IPS-18a (cell line): ENCODE measurements around the gene GMDS.

Source experiments
- H3K27ac ChIP-seq: one replicate; pipeline ENCODE4 v1.5.1; 2013; ENCODE audit warnings: low read length
- H3K27me3 ChIP-seq: one replicate; pipeline ENCODE4 v1.6.1; 2013; ENCODE audit warnings: mild to moderate bottlenecking, low read length; ENCODE audit not compliant: control insufficient read depth, insufficient read depth
- H3K36me3 ChIP-seq: one replicate; pipeline ENCODE4 v1.6.1; 2013; ENCODE audit warnings: low read depth, low read length; ENCODE audit not compliant: control insufficient read depth
- H3K4me1 ChIP-seq: one replicate; pipeline ENCODE4 v1.6.1; 2013; ENCODE audit warnings: low read depth, low read length; ENCODE audit not compliant: control insufficient read depth
- H3K4me3 ChIP-seq: one replicate; pipeline ENCODE4 v1.5.1; 2013; ENCODE audit warnings: low read length
- H3K9ac ChIP-seq: one replicate; pipeline ENCODE4 v1.6.1; 2013; ENCODE audit warnings: mild to moderate bottlenecking, low read length, moderate library complexity
- H3K9me3 ChIP-seq: one replicate; pipeline ENCODE4 v1.6.1; 2013; ENCODE audit warnings: low read depth, low read length; ENCODE audit not compliant: control insufficient read depth

Gene GMDS

DNA sequence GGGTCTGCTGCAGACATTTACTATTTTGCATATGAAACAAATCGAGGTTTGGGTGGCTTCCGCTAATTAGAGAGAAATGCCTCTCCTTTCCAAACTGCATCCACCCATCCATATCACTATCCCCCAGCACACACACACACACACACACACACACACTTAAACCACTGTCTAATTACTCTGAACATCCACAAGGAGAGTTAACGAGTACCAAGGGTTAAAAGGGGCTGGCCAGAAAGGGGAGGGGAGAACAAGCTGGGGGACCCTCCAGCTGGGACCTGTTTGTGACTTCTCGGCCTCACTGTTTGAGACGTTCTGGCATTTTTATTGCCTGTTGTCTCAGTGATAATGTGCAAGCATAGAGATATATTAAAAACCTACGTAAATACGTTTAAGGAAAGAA lies 374.5 kb downstream of the GMDS start:
- H3K27me3 ChIP-seq = no peaks in the 10 kb centered on the region
- H3K4me3 ChIP-seq = no peak overlapping the region
- H3K9me3 ChIP-seq = no peaks in the 10 kb centered on the region
- no peak overlapping the region for H3K9ac ChIP-seq
- no peak overlapping the region for H3K27ac ChIP-seq
- no peaks in the 10 kb centered on the region for H3K36me3 ChIP-seq
- H3K4me1 ChIP-seq = peaks cover 43% of the 10 kb centered on the region

DNA sequence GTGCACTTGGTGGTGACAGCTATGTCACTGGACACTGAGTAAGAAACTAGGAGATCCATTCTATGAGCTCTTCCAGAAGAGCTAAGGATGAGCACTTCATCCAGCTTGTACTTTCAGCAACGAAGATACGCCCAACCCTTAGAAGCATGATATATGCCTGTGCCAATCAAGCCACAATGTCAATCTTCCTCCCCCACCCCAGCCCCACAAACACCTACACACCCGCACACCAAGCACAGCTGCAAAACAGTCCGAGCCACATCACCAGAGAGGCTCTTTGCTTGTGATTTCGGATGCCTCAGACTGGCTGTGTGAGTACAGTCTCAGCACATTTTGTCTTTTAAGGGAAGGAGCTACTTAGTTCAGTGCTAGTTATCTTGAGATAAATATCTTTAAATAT lies 375.2 kb downstream of the GMDS start:
- no peak overlapping the region for H3K4me3 ChIP-seq
- H3K4me1 ChIP-seq = peaks cover 49% of the 10 kb centered on the region
- H3K27ac ChIP-seq = no peak overlapping the region
- no peaks in the 10 kb centered on the region for H3K9me3 ChIP-seq
- H3K27me3 ChIP-seq = no peaks in the 10 kb centered on the region
- no peak overlapping the region for H3K9ac ChIP-seq
- H3K36me3 ChIP-seq = no peaks in the 10 kb centered on the region

DNA sequence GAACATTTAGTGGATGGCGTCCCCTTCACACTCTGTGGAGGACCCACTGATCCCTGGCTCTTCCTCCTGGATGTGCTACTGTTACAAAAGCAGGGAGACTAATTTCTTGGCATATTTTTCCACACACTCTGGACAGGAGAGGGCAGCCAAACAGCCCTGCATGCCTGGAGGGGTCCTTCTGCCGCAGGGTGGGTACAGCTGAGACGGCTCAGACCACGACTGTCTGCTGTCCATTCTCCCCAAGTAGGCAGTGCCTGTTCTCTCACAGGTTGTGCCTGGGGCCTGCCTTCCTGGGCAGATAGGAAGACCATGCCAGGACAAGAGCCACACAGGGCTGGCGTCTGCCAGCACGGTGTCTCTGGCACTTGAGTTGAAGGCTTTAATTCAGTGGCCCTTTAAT lies 375.6 kb downstream of the GMDS start:
- no peak overlapping the region for H3K4me3 ChIP-seq

DNA sequence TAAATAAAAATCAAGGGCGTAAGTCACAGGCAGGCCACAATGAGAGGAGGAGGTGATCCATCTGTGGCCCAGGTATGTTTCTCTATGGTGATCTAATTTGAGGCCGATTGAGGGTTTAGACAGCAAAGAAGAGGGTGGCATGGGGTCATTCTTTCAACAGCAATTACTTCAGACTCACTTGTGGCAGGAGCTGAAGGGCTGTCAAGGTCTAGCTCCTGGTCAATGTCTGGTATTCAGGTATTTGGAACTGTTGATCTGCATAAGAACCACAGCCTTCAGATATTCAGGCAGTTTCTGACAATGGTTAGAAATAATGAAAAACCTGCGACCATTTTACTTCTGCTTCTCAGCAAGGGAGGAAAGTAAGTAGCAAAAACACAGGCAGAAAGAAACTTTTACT lies 376.1 kb downstream of the GMDS start:
- Histone ChIP-seq H3K9ac (no peak overlapping the region), H3K4me3 (no peak overlapping the region), H3K9me3 (no peaks in the 10 kb centered on the region), H3K27ac (no peak overlapping the region), H3K36me3 (no peaks in the 10 kb centered on the region), H3K27me3 (no peaks in the 10 kb centered on the region), H3K4me1 (peaks cover 58% of the 10 kb centered on the region)

More for the DNA sequence above, 375.6 kb downstream of the GMDS start:
- H3K4me1 ChIP-seq = peaks cover 54% of the 10 kb centered on the region
- no peaks in the 10 kb centered on the region for H3K9me3 ChIP-seq
- no peak overlapping the region for H3K9ac ChIP-seq
- H3K27me3 ChIP-seq = no peaks in the 10 kb centered on the region
- H3K36me3 ChIP-seq = no peaks in the 10 kb centered on the region
- H3K27ac ChIP-seq = no peak overlapping the region

DNA sequence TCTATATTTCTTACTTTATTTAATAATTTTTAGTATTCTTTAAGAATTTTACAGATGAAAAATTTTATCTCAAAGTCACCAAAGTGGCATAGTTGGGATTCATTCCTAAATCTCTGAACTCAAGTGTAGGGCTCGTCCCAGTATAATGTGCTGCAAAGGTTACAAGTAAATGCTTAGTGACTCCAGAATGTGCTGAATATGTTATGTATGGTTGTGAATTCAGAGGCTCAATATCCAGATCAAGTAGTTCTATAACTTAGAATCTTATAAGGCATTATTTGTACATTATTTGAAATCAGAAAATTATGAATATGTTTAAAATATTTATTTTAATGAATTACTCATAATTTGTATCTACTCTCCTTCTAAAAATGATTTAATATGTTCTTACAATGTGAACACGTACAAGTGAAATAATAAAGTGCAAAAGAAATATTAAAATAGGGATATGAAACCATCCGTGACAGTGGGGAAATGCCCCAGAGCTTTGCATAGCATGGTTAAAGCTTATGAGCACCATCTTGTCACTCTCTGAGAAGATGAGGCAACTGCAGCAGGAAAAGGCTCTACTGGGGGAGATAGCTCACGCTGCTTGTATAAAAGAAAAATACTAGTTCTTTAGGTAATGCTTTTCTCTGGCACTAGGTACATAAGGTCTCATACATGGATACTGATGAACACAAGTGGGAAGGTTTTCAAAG lies 376.7 kb downstream of the GMDS start:
- Histone ChIP-seq H3K36me3 (no peaks in the 10 kb centered on the region), H3K27ac (no peak overlapping the region), H3K9me3 (no peaks in the 10 kb centered on the region), H3K27me3 (no peaks in the 10 kb centered on the region), H3K4me1 (peaks cover 59% of the 10 kb centered on the region), H3K9ac (no peak overlapping the region), H3K4me3 (no peak overlapping the region)

DNA sequence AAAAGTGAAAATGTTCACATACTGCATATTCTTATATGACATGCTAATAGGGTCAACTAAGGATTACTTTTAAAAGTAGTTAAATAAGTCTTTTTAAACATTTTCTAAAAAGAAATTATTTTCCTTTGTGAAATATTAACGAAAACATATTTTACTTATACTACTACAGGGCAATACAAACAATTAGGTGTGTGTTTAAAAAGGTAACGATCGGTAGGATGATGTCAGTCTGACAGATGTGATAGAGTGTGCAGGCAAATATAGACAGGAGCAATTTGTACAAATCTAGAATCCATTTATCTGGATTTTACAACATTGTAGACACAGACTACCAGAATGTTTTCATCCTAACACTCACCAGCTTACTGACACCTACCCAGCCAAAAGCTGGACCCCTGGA lies 378.2 kb downstream of the GMDS start:
- Histone ChIP-seq H3K27ac (no peak overlapping the region), H3K9me3 (no peaks in the 10 kb centered on the region), H3K27me3 (no peaks in the 10 kb centered on the region), H3K4me1 (peaks cover 52% of the 10 kb centered on the region), H3K9ac (no peak overlapping the region), H3K36me3 (no peaks in the 10 kb centered on the region), H3K4me3 (no peak overlapping the region)

DNA sequence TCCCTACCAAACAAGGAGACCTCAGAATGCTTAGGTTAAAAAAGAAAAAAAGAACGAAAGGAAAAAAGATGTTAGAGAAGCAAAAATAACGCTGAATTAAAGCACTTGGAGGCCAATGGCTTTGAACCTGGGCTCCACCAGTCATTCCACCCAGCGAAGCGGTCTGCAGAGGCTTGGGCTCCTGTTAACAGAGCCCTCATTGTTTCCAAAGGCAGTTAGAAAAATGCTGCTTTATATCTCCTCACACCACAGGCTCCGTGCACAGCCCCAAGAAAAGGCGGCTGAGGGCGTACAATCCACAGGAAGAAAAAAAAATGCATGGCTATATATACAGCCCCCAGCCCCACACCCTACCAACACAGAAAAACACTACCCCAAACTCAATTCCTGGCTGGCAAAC lies 379.8 kb downstream of the GMDS start:
- no peak overlapping the region for H3K4me3 ChIP-seq

DNA sequence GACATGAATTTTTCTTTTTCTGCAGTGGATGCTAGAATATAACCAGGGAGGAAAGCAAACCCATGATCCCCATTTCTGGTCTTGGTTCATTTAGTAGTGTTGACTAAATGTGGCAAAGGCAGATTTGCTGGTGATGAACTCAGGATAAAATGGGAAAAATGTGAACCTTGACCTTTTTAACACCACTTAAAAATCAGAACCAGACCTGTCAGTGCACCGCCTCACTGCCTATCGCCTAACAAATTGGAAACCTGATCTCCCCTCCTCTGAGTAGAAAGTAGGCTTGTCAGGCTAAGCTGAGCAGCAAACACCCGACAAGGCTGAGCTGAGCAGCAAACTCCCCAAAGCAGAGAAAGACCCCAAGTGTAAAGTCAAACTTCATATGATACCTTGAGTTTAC lies 380.9 kb downstream of the GMDS start:
- H3K9ac ChIP-seq = no peak overlapping the region
- H3K4me1 ChIP-seq = peaks cover 26% of the 10 kb centered on the region
- no peak overlapping the region for H3K4me3 ChIP-seq
- no peak overlapping the region for H3K27ac ChIP-seq
- H3K36me3 ChIP-seq = no peaks in the 10 kb centered on the region
- H3K9me3 ChIP-seq = no peaks in the 10 kb centered on the region
- H3K27me3 ChIP-seq = no peaks in the 10 kb centered on the region

More for the DNA sequence above, 379.8 kb downstream of the GMDS start:
- Histone ChIP-seq H3K9ac (no peak overlapping the region), H3K27ac (no peak overlapping the region), H3K36me3 (no peaks in the 10 kb centered on the region), H3K9me3 (no peaks in the 10 kb centered on the region), H3K4me1 (peaks cover 37% of the 10 kb centered on the region), H3K27me3 (no peaks in the 10 kb centered on the region)

DNA sequence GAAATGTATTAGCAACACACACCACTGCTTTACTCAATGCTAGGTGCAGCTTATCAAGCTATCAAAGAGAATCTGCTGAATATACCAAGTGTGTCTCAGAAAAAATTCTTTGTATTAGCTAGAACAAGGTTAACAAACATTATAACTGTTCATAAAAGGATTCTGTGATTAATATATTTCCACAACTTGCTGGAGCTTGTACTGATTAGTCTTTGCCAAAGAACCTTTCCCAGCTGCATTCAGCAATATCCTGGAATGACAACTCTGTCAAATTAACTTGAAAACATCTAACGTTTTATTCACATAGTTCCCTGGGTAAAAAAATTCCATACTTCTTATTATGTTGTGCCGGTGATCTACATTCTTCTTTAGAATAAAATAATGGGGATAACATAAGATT lies 383.0 kb downstream of the GMDS start:
- Histone ChIP-seq H3K36me3 (no peaks in the 10 kb centered on the region), H3K9me3 (no peaks in the 10 kb centered on the region), H3K4me1 (peaks cover 19% of the 10 kb centered on the region), H3K27me3 (no peaks in the 10 kb centered on the region), H3K27ac (no peak overlapping the region), H3K9ac (no peak overlapping the region), H3K4me3 (no peak overlapping the region)

DNA sequence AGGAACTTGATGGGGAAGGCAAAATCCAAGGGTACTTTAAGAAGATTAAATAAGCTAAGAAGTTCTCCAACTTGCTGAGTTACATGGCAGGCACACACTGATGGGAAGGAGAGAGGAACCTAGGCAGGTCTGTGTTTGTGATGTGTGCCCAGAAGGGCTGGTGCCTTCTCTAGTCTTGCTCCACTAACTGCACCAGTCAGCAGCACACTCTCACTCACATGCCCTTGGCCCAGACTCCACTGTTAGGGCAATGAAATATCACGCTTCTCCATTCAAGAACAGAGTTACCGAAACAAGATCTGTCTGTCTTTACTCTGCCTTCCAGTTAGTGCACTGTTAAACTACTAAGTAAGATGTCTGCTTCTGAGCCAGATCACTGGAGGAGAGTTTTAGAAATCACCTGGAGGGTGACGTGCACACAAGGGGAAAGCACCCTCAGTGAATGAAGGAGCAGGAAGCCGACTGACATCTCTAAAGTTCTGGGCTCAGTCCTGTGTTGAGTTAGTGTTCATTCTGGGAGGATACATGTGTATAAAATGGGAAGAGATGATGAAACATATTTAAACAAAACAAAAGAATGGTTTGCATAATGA lies 384.6 kb downstream of the GMDS start:
- Histone ChIP-seq H3K4me1 (peaks cover 19% of the 10 kb centered on the region), H3K36me3 (no peaks in the 10 kb centered on the region), H3K27me3 (no peaks in the 10 kb centered on the region), H3K27ac (no peak overlapping the region), H3K9me3 (no peaks in the 10 kb centered on the region), H3K9ac (no peak overlapping the region), H3K4me3 (no peak overlapping the region)

DNA sequence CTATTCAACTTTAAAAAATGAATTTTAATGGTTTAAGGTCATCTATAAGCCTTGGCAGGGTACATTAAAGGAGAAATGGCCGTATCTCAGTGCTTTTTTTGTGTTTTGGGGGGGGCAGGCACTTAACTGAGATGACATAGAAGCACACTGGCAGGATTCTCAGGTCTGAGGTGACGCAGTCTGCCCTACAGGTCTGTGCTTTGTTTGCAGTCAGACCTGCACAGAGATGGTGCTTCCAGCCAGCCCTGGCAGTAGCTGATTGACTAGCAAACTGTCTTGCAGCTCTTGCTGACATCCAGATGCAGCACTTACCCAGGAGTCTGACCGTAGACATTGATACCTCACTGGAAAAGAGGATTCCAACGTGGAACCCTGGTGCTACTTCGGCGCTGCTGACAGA lies 386.5 kb downstream of the GMDS start:
- Histone ChIP-seq H3K4me1 (peaks cover 4% of the 10 kb centered on the region), H3K36me3 (no peaks in the 10 kb centered on the region), H3K9me3 (no peaks in the 10 kb centered on the region)

DNA sequence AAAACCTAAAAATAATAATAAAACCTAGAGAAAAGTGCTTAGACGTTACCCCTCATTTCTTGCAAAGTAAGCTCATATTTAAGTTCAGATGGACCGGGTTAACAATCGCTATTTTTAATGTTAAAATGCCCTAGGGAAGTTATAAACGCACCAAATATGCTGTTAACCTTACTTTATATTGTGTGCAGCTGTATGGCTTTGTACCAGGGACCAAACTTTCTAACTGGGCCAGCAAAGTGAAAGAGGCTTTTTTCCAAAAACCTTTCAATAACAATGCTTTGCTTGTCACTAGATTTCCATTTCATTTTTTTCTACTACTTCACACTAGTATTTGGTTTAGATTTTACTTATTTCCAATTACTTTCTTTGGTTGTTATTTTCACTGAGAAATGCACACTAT lies 387.2 kb downstream of the GMDS start:
- no peaks in the 10 kb centered on the region for H3K9me3 ChIP-seq
- no peaks in the 10 kb centered on the region for H3K27me3 ChIP-seq
- H3K4me1 ChIP-seq = peaks cover 4% of the 10 kb centered on the region
- no peaks in the 10 kb centered on the region for H3K36me3 ChIP-seq
- no peak overlapping the region for H3K9ac ChIP-seq
- no peak overlapping the region for H3K4me3 ChIP-seq
- H3K27ac ChIP-seq = no peak overlapping the region

More for the DNA sequence above, 386.5 kb downstream of the GMDS start:
- H3K27me3 ChIP-seq = no peaks in the 10 kb centered on the region
- no peak overlapping the region for H3K9ac ChIP-seq
- H3K27ac ChIP-seq = no peak overlapping the region
- H3K4me3 ChIP-seq = no peak overlapping the region
